ENCODE results near the gene PHF10.

DNA sequence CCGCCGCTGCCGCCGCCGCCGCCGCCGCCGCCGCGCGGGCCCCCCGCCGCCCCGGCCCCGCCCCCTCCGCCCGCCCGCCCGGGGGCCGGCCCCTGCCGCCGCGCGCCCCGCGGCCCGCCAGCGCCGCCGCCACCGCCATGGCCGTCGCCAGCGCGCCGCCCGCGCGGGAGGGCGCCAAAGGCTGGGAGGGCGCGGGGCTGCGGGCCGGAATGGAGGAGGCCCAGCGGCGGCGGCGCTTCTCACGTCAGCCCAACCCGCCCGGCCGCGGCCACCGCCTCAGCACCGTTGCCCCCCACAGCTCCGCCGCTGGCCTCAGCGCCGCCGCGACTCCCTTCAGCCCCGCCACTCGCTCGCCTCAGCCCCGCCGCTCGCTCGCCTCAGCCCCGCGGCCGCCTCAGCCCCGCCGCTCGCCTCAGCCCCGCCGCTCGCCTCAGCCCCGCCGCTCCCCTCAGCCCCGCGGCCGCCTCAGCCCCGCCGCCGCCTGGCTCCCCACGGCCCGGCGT is 258 bp downstream of the PHF10 start:
- TF ChIP-seq, protein P1, sequence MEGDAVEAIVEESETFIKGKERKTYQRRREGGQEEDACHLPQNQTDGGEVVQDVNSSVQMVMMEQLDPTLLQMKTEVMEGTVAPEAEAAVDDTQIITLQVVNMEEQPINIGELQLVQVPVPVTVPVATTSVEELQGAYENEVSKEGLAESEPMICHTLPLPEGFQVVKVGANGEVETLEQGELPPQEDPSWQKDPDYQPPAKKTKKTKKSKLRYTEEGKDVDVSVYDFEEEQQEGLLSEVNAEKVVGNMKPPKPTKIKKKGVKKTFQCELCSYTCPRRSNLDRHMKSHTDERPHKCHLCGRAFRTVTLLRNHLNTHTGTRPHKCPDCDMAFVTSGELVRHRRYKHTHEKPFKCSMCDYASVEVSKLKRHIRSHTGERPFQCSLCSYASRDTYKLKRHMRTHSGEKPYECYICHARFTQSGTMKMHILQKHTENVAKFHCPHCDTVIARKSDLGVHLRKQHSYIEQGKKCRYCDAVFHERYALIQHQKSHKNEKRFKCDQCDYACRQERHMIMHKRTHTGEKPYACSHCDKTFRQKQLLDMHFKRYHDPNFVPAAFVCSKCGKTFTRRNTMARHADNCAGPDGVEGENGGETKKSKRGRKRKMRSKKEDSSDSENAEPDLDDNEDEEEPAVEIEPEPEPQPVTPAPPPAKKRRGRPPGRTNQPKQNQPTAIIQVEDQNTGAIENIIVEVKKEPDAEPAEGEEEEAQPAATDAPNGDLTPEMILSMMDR (IDR thresholded peaks at IDR 0.05; ENCODE audit: low read length) = no peak
- TF ChIP-seq EZH2phosphoT487 (IDR thresholded peaks at IDR 0.05; ENCODE audit: low read length) (no peak), EZH2 (optimal IDR thresholded peaks at IDR 0.05; ENCODE audit: low read depth, low read length) (no peak)
